NCI-H146 treated with DMSO at 0.1 percent for 48 hours (cell line): ENCODE data around the gene NDE1.
"Not testable (repeated sequence)": the region's sequence is repeated elsewhere in the genome, so short reads cannot be mapped to it uniquely, and the experiment has no call there.

ENCODE experiments used
- DNase-seq: peaks from one replicate; lab custom pipeline; 2025; ENCODE audit not compliant: unreplicated experiment; lab: John Stamatoyannopoulos, UW

Gene NDE1

GRCh38 chr16:15694499-15694898 lies 44.5 kb downstream of the NDE1 start:
- DNase-seq = no peak

- no peak for DNase-seq
Measured at GRCh38 chr16:15699819-15700218, 49.8 kb downstream of the NDE1 start.

- DNase-seq = no peak
Measured at GRCh38 chr16:15701367-15701766, 51.3 kb downstream of the NDE1 start.

DNA sequence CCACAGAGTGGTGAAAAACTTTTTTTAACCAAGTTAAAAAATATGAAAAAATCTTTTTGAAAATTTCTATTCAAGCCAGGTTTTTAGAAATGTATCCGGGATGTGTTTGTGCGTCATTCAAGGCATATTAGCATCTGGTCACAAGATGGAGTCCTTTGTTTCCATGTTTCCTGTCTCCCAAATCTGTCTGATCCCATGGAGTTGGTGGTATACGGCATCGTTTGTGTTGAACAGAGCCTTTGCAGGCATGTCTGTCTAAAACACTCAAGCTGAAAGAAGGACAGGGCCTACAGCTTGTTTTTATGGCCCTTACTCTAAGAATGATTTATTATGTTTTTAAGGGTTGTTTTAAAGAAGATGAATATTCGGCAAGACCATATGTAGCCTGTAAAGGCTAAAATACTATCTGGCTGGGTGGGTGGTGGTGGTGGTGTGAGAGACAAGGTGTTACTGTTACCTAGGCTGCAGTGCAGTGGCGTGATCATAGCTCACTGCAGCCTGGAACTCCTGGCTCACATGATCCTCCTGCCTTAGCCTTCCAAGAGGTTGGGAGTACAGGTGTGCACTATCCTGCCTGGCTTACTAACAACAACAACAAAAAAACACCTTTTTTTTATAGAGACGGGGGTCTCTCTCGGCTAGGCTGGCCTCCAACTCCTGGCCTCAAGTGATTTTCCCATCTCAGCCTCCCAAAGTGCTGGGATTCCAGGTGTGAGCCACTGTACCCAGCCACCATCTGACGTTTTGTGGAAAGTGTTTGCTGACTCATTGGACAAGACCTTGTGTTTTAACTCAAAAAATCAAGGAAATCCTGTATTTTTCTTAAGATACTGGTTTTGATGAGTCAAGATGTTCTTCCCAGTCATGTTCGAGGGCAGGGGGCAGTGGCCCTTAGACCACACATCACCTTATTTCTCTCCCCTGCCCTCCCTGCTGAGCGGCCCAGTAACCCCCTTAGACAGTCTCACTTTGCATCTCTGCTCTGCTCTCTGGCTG lies 52.2 kb downstream of the NDE1 start:
- DNase-seq = no peak

- DNase-seq = no peak
Measured at GRCh38 chr16:15703029-15703736, 53.1 kb downstream of the NDE1 start.

DNA sequence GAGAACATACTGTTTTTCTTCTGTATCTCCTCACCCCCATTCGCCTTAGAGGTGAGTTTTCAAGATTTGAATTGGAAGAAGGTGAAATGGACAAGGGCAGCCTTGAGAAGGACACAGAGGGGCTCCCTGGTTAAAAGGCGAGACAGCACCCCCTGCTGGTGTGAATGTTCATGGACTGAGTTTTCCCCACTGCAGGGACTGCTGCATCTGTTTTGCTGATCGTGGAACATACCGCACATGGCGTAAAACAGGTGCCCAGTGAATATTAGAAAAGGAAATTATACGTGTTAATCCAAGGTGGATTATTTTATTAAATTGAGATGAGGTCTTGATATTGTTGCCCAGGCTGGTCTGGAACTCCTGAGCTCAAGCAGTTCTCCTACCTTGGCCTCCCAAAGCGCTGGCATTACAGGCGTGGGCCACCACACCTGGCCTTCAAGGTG lies 54.5 kb downstream of the NDE1 start:
- peak; percentile 40 for DNase-seq

- DNase-seq = no peak
Measured at GRCh38 chr16:15705064-15705565, 55.1 kb downstream of the NDE1 start.

- no peak for DNase-seq
Measured at GRCh38 chr16:15707332-15707731, 57.3 kb downstream of the NDE1 start.

- no peak for DNase-seq
Measured at GRCh38 chr16:15708096-15708495, 58.1 kb downstream of the NDE1 start.

DNA sequence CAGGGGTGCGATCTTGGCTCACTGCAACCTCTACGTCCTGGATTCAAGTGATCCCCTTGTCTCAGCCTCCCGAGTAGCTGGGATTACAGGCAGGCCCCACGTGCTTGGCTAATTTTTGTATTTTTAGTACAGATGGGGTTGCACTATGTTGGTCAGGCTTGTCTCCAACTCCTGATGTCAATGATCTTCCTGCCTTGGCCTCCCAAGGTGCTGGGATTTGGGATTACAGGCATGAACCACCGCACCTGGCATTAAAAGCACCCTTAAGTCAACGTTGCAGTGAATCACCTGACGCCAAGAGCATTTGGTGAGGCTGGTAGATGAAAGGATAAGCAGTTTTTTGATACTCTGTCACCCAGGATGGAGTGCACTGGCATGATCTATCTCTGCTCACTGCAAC lies 59.0 kb downstream of the NDE1 start:
- no peak for DNase-seq

- DNase-seq = no peak
Measured at GRCh38 chr16:15714393-15715172, 64.5 kb downstream of the NDE1 start.

DNA sequence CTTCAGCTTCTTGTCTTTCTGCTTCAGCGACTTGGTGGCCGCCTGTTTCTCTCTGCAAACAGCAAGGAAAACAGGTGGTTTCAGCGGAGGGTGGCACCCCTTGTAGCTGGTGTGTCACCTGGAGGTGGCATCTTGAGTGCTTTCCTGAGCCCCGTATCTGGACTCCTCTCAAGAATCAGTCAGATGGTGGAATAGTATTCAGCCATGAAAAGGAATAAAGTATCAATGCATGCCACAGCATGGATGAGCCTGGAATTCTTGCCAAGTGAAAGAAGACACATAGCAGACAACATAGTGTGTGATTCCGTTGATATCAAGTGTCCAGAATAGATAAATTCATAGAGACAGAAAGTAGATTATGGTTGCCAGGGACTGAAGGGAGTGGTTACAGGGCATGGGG lies 65.2 kb downstream of the NDE1 start:
- DNase-seq = no peak

GRCh38 chr16:15716694-15717447 lies 66.8 kb downstream of the NDE1 start:
- DNase-seq = no peak

DNA sequence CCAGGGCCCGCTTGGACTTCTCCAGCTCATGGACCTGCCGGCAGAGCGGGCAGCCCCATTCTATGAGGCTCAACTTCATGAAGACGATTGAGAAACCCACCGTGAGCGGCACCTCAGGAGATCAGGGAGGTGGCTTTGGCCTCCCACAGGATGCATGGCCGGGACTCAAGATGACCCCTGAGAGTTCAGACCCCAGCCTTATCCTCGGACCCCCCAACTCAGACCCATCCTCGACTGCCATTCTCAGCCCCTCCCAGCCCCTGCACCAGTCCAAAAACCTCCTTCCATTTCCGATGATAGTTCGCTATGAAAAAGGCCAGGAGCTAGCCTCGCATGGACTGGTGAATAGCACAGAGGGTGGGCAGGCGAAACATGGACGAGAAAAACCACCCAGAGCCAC lies 71.0 kb downstream of the NDE1 start:
- DNase-seq = no peak

- no peak for DNase-seq
Measured at GRCh38 chr16:15723808-15724207, 73.8 kb downstream of the NDE1 start.

- no peak for DNase-seq
Measured at GRCh38 chr16:15725641-15726240, 75.7 kb downstream of the NDE1 start.

DNA sequence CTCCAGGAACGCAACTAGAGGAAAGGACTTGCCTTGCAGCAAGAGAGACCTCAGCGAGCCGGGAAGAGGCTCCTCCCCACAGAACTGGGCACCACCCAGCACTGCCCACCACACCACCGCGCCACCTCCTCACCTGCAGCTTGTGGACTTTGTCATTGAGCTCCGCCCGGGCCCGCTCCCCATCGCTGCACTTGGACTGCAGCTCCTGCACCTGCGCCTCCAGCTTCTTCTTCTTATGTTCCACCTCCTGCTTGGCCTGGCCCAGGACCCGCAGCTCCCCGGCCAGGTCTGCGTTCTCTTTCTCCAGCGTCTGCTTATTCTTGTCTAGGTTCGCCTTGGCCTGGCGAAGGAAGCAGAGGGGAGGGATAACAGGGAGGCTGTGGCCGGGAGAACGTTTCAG lies 76.7 kb downstream of the NDE1 start:
- no peak for DNase-seq

- DNase-seq = not testable (repeated sequence)
Measured at GRCh38 chr16:15727697-15728096, 77.7 kb downstream of the NDE1 start.

- DNase-seq = no peak
Measured at GRCh38 chr16:15729152-15729551, 79.1 kb downstream of the NDE1 start.

GRCh38 chr16:15732416-15732815 lies 82.4 kb downstream of the NDE1 start:
- no peak for DNase-seq
